ENCODE data around the gene TRIO. TPM values are rescaled to one million over a fixed set of nuclear protein-coding genes. Genes with fewer than 3 reads are reported as not detected.

Gene TRIO
- total RNA-seq, 1 experiment from 2014 or later = 99.8 TPM

DNA sequence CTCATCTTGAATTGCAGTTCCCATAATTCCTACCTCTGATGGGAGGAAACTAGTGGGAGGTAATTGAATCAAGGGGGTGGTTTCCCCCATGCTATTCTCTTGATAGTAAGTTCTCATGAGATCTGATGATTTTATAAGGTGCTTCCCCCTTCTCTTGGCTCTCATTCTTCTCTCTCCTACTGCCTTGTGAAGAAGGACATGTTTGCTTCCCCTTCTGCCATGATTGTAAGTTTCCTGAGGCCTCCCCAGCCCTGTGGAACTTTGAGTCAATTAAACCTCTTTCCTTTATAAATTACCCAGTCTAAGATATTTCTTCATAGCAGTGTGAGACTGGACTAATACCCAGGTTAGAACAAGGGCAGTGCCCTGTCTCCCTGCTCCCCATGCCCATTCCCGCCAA is 7.5 kb upstream of the TRIO start:
- Histone ChIP-seq H3K4me3 (ENCODE audit: low read depth, low read length, poor library complexity, severe bottlenecking) (no peak overlapping the region), H3K36me3 (ENCODE audit: insufficient read depth, low read length, poor library complexity, severe bottlenecking) (no peaks in the 10 kb centered on the region), H3K9me3 (ENCODE audit: low read depth, low read length, poor library complexity, severe bottlenecking) (no peaks in the 10 kb centered on the region), H3K4me1 (ENCODE audit: insufficient read depth, low read length, poor library complexity, severe bottlenecking) (no peaks in the 10 kb centered on the region), H3K27me3 (replicated peaks; ENCODE audit: insufficient read depth, low read depth, low read length, poor library complexity) (no peaks in the 10 kb centered on the region), H3K27ac (ENCODE audit: low read depth, low read length, poor library complexity, severe bottlenecking) (no peak overlapping the region)
- no peak for TF ChIP-seq EZH2 (IDR thresholded peaks at IDR 0.05; ENCODE audit: borderline replicate concordance, low read depth, low read length, poor library complexity, severe bottlenecking)
- TF ChIP-seq, protein P1, sequence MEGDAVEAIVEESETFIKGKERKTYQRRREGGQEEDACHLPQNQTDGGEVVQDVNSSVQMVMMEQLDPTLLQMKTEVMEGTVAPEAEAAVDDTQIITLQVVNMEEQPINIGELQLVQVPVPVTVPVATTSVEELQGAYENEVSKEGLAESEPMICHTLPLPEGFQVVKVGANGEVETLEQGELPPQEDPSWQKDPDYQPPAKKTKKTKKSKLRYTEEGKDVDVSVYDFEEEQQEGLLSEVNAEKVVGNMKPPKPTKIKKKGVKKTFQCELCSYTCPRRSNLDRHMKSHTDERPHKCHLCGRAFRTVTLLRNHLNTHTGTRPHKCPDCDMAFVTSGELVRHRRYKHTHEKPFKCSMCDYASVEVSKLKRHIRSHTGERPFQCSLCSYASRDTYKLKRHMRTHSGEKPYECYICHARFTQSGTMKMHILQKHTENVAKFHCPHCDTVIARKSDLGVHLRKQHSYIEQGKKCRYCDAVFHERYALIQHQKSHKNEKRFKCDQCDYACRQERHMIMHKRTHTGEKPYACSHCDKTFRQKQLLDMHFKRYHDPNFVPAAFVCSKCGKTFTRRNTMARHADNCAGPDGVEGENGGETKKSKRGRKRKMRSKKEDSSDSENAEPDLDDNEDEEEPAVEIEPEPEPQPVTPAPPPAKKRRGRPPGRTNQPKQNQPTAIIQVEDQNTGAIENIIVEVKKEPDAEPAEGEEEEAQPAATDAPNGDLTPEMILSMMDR (conservative IDR thresholded peaks at IDR 0.05; ENCODE audit: low read depth, low read length) = no peak
- ChIA-PET POLR2A (ENCODE audit: low non-redundant PET) (no interaction called here), CTCF (no interaction called here)
- intact Hi-C loops (cut with micrococcal nuclease; ENCODE audit: unreplicated experiment) = no loop called here
- no peak for DNase-seq (ENCODE audit: low spot score)
- BruUV-seq (replicated peaks) = no TSS peak

DNA sequence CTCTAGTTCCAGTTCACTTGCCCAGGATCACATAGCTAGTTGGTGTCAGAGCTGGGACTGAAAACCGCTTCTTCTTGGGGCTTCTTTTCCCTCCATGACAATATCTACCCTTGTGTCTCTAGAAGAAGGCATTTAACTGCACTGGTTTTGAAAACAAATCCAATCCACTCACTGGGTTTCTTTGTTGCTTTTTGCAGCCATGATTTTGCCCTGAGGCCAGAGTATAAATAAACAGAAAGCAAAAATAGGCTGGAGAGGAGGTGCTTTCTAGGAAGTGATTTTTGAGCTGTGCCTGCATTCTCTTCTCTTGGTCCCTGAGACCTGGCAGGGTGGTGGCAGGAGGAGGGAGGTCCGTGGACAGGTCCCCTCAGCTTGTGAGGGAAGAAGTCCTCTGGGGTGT is 6.9 kb upstream of the TRIO start:
- Histone ChIP-seq H3K4me3 (ENCODE audit: low read depth, low read length, poor library complexity, severe bottlenecking) (no peak overlapping the region), H3K36me3 (ENCODE audit: insufficient read depth, low read length, poor library complexity, severe bottlenecking) (no peaks in the 10 kb centered on the region), H3K9me3 (ENCODE audit: low read depth, low read length, poor library complexity, severe bottlenecking) (no peaks in the 10 kb centered on the region), H3K4me1 (ENCODE audit: insufficient read depth, low read length, poor library complexity, severe bottlenecking) (no peaks in the 10 kb centered on the region), H3K27me3 (replicated peaks; ENCODE audit: insufficient read depth, low read depth, low read length, poor library complexity) (no peaks in the 10 kb centered on the region), H3K27ac (ENCODE audit: low read depth, low read length, poor library complexity, severe bottlenecking) (no peak overlapping the region)
- CTCF ChIA-PET = no interaction called here
- BruUV-seq (replicated peaks) = no TSS peak
- intact Hi-C loops (cut with micrococcal nuclease; ENCODE audit: unreplicated experiment) = no loop called here
- no peak for DNase-seq (ENCODE audit: low spot score)
- TF ChIP-seq EZH2 (IDR thresholded peaks at IDR 0.05; ENCODE audit: borderline replicate concordance, low read depth, low read length, poor library complexity, severe bottlenecking) = no peak
- TF ChIP-seq, protein P1 (conservative IDR thresholded peaks at IDR 0.05; ENCODE audit: low read depth, low read length) = no peak
- POLR2A ChIA-PET (ENCODE audit: low non-redundant PET) = no interaction called here

DNA sequence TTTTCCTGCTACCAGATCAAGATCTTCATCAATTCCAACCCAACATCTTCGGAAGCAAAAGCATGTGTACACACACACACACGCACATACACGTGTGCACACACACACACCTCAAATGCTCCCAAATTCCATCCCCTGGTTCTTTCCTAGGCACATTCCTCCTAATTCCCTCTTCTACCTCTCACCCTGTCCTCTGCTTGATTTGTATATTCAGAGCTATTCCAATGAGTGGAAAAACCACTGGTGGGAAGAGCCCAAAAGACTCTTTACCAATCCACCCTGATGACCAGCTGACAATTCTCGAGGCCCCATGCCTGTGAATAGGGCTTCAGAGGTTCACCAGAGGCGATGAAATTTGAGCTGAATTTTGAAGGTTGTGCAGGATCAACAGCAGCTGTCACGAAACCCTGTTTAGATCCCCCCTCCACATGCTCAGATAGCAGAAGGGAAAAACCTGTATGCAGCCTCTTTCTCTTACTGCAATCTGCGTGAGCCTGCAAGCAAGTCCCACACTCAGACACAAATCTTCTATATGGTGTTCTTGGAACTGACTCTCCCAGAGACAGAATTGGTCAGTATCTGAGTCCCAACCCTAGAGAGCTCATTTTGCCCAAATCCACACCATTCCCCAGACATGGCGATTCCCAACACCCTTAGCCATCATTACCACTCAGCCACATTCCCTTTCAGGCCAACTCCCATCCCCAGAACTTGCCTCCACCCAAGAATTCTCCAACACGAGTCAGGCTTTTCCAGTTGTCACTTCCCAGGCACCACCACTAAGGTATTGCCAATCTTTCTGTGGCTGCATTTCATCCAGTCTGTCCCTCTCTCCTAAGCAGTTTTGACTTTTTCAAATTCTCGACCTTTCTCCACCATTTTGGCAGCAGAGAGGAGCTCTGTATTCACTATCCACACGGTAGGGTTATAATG is 4.3 kb upstream of the TRIO start:
- H3K4me1 ChIP-seq (ENCODE audit: insufficient read depth, low read length, poor library complexity, severe bottlenecking) = no peaks in the 10 kb centered on the region
- no peak overlapping the region for H3K4me3 ChIP-seq (ENCODE audit: low read depth, low read length, poor library complexity, severe bottlenecking)
- ChIA-PET POLR2A (ENCODE audit: low non-redundant PET) (interaction anchor here (0.7 kb wide), 1 partner anchor 9 kb away, joined by 21 read pairs; no protein-coding TSS in a partner anchor), CTCF (no interaction called here)
- no TSS peak for BruUV-seq (replicated peaks)
- no peak for DNase-seq (ENCODE audit: low spot score)
- H3K36me3 ChIP-seq (ENCODE audit: insufficient read depth, low read length, poor library complexity, severe bottlenecking) = no peaks in the 10 kb centered on the region
- intact Hi-C loops (cut with micrococcal nuclease; ENCODE audit: unreplicated experiment) = no loop called here
- H3K27ac ChIP-seq (ENCODE audit: low read depth, low read length, poor library complexity, severe bottlenecking) = no peak overlapping the region
- H3K9me3 ChIP-seq (ENCODE audit: low read depth, low read length, poor library complexity, severe bottlenecking) = no peaks in the 10 kb centered on the region
- TF ChIP-seq EZH2 (IDR thresholded peaks at IDR 0.05; ENCODE audit: borderline replicate concordance, low read depth, low read length, poor library complexity, severe bottlenecking) = no peak
- TF ChIP-seq, protein P1 (conservative IDR thresholded peaks at IDR 0.05; ENCODE audit: low read depth, low read length) = no peak
- no peaks in the 10 kb centered on the region for H3K27me3 ChIP-seq (replicated peaks; ENCODE audit: insufficient read depth, low read depth, low read length, poor library complexity)

All from A673 (cell line).